GM12865 (cell line): ENCODE data around the gene LIAS.
"Not testable (repeated sequence)": the region's sequence is repeated elsewhere in the genome, so short reads cannot be mapped to it uniquely, and the experiment has no call there.

Source experiments
- DNase-seq: peaks from one replicate; pipeline ENCODE4 v3.0.0; 2010; ENCODE audit warnings: low read depth
- H3K4me3 ChIP-seq: 2 replicates; pipeline ENCODE4 v1.5.1; 2011; ENCODE audit warnings: mild to moderate bottlenecking, low read depth, low read length, control low read depth
- TF ChIP-seq, protein P1 (sequence below): IDR thresholded peaks from 2 replicates; pipeline ENCODE4 v1.5.1; 2011; ENCODE audit warnings: low read length, control low read depth, low read depth, inconsistent platforms; ENCODE audit not compliant: insufficient read depth; ENCODE audit errors: missing control alignments

LIAS gene

DNA sequence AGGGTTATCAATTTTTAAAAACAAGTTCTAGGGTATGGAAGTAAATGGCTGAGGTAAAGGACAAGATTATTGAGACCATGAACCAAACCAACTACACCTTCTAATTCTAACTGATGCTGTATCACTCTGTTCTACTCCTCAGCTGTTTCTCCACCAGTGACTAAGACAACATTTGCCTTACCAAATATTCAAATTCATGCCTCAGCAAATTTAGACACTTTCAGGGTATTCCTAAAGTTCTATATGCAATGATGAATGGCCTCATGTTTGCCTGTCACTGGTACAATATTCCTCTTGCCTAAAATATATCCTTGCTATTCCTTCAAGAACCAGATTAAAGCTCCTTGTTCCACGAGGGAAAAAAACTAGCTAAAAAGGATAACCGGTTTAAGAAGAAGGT, 5.1 kb upstream of the LIAS start:
- TF ChIP-seq, protein P1, sequence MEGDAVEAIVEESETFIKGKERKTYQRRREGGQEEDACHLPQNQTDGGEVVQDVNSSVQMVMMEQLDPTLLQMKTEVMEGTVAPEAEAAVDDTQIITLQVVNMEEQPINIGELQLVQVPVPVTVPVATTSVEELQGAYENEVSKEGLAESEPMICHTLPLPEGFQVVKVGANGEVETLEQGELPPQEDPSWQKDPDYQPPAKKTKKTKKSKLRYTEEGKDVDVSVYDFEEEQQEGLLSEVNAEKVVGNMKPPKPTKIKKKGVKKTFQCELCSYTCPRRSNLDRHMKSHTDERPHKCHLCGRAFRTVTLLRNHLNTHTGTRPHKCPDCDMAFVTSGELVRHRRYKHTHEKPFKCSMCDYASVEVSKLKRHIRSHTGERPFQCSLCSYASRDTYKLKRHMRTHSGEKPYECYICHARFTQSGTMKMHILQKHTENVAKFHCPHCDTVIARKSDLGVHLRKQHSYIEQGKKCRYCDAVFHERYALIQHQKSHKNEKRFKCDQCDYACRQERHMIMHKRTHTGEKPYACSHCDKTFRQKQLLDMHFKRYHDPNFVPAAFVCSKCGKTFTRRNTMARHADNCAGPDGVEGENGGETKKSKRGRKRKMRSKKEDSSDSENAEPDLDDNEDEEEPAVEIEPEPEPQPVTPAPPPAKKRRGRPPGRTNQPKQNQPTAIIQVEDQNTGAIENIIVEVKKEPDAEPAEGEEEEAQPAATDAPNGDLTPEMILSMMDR: no peak
- DNase-seq: no peak
- no peak overlapping the region for H3K4me3 ChIP-seq

DNA sequence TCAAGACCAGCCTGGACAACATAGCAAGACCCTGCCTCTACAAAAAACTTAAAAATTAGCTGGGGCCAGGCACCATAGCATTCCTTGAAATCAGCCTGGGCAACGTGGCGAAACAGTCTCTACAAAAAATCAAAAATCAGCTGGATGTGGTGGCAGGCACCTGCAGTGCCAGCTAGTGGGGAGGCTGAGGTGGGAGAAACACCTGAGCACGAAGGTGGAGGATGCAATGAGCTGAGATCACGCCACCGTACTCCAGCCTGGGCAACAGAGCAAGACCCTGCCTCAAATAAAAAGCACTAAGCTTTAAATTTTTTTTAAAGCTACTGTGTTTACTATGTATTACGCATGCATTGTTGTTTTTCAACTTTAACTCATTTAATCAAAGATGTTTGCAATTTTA, 3.4 kb upstream of the LIAS start:
- no peak overlapping the region for H3K4me3 ChIP-seq
- TF ChIP-seq, protein P1: no peak
- no peak for DNase-seq

DNA sequence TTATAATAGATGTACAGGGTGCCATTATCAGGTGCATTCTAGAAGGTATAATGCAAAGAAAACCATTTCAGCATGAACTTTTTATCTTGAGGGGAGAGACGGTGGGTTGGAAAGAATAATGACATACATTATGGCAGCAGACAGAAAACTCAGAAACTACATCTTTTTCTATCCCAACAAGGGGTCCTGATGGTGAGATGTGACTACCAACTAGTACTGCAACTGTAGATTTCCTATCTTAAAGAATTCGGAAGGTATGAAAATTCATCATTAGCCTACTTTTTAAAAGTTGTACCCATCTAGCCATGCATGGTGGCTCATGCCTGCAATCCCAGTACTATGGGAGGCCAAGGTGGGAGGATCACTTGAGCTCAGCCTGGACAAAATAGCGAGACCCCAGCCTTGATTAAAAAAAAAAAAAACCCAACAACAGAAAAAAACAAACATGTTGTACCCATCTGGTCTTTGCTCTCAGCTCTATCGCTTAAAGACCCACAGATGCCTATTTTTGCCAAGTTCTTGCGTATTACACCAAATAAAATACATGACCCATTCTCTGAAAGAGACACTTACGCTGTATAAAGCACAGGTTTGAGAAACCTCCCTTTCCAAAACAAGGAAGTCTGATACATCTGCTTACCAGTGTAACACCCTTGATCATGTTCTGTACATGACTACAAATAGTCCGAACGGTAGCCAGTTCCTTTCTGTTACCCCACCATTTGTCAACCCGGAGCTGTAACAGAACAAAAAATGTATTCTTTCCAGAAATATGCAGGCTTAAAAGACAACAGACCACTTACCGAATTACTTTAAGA, 1.7 kb upstream of the LIAS start:
- no peak for DNase-seq
- H3K4me3 ChIP-seq: peak overlapping the region; percentile 71
- TF ChIP-seq, protein P1: no peak

DNA sequence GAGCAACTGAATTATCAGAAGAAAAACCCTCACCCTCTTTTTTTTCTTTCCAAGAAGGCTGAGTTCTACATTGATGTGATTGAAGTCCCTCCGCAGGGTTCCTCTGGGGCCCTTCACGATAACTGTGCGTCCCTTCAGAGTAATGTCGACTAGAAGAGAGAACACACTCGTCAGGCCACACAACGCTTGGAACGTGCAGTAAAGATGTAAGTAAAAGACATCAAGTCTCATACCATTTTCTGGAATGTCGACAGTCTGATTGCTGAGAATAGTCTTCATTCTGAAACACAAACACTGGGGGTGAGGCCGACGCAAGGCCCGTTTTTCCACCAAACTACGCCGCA, 723 bp upstream of the LIAS start:
- not testable (repeated sequence) for DNase-seq
- H3K4me3 ChIP-seq: peak overlapping the region; percentile 71

- DNase-seq: no peak
- H3K4me3 ChIP-seq: no peak overlapping the region
- TF ChIP-seq, protein P1: no peak
Observed at GRCh38 chr4:39464886-39465501, 6.1 kb downstream of the LIAS start.

DNA sequence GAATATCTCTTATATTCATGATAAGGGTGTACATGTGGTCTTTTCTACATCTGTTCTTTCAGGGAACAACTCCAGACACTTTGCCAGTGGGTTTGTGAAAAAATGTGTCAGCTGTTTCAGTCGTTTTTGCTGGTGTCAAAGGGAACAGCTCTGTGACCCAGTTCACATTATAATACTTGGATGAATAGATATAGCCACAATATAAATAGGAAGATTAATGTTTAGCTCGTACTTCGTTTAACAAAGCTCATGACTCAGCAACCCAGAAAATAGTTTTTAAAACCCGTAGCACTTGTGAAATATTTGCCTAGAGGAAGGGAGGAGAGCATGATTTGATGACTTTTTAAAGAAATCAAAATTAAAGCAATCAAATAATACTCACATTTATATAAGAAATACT, 7.9 kb downstream of the LIAS start:
- H3K4me3 ChIP-seq: no peak overlapping the region
- TF ChIP-seq, protein P1: no peak
- DNase-seq: no peak

DNA sequence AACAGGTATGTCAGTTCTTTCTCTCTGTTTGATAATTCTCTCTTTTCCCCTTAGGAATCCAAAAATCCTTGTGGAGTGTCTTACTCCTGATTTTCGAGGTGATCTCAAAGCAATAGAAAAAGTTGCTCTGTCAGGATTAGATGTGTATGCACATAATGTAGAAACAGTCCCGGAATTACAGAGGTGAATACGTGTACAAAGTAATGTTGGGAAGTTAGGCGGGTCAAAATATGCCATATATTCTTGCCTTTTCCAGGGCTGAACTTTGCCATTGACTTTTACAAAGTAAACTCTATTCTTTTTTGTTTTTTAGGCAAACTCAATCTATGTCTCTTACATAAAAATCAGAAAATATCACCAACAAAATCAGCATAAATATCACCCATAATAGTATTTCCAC, 8.6 kb downstream of the LIAS start:
- DNase-seq: no peak
- H3K4me3 ChIP-seq: no peak overlapping the region
- TF ChIP-seq, protein P1: no peak
